A549 (cell line): Measurements from ENCODE around the gene TMEM183A. TPM values are rescaled to one million over a fixed set of nuclear protein-coding genes. Genes with fewer than 3 reads are reported as not detected.

Source experiments
- ATAC-seq, 2 experiments: fragments of 200-7000 bp in 1 of 2; fragments of >200 bp in 1 of 2; cut with Nextera tagmentation in 1 of 2; cut with Tn5 transposase in 1 of 2; 3 replicates each; pipeline versions ENCODE4 v1.8.0 to v1.9.1; 2018 to 2020; ENCODE audit warnings: mild to moderate bottlenecking in 1 of 2, moderate library complexity in 1 of 2
- CTCF ChIA-PET: fragments of 300-600 bp; sonication (Branson Sonifier 250); formaldehyde crosslinking; extraction: SDS; loops from one replicate; lab custom pipeline; 2021; ENCODE audit warnings: antibody characterized with exemption, inconsistent platforms; lab: Yijun Ruan, JAX
- POLR2A ChIA-PET: fragments of 350-600 bp; formaldehyde crosslinking; extraction: SDS; loops from one replicate; lab custom pipeline; 2021; ENCODE audit warnings: antibody characterized with exemption, inconsistent platforms; lab: Yijun Ruan, JAX
- DNase-seq, 2 experiments: peaks; one replicate each; pipeline versions ENCODE4 v3.0.0 to v3.0.0-alpha.2; 2011 to 2016; ENCODE audit warnings: low read depth in 1 of 2, low spot score in 1 of 2
- FAIRE-seq: peaks from 2 replicates; lab custom pipeline; 2011; peaks lifted over from hg19 to GRCh38; lab: Jason Lieb, UNC
- H3K27ac ChIP-seq, 2 experiments: fragments of >200 bp; sonication (Bioruptor Twin); formaldehyde crosslinking; 3 replicates each; pipeline ENCODE4 v1.5.1; 2016 to 2017
- H3K4me1 ChIP-seq: fragments of >200 bp; sonication (Bioruptor Twin); formaldehyde crosslinking; 3 replicates; pipeline ENCODE4 v1.6.1; 2016
- H3K4me2 ChIP-seq: fragments of >200 bp; sonication (Bioruptor Twin); formaldehyde crosslinking; 3 replicates; pipeline ENCODE4 v1.6.1; 2016
- H3K4me3 ChIP-seq: fragments of >200 bp; sonication (Bioruptor Twin); formaldehyde crosslinking; 3 replicates; pipeline ENCODE4 v1.5.1; 2016
- H3K9me3 ChIP-seq: fragments of >200 bp; sonication (Bioruptor Twin); formaldehyde crosslinking; 3 replicates; pipeline ENCODE4 v1.6.1; 2016
- ATOH8 ChIP-seq: fragments of 250-450 bp; sonication (Bioruptor Pico); IDR thresholded peaks from 2 replicates; pipeline ENCODE4 v1.5.0; 2020; ENCODE audit warnings: low read depth, mild to moderate bottlenecking, moderate library complexity
- BCL3 ChIP-seq: fragments of >200 bp; sonication (Bioruptor Twin); formaldehyde crosslinking; IDR thresholded peaks from 3 replicates; pipeline ENCODE4 v1.6.1; 2016
- CEBPB ChIP-seq, 2 experiments: fragments of >200 bp in 1 of 2; sonication (Bioruptor Twin) in 1 of 2; formaldehyde crosslinking in 1 of 2; IDR thresholded peaks; 2 replicates each; pipeline ENCODE4 v1.6.1; 2012 to 2016
- CHD4 ChIP-seq: fragments of 200-600 bp; sonication (generic); IDR thresholded peaks from 2 replicates; pipeline ENCODE4 v1.6.1; 2016; ENCODE audit warnings: antibody characterized with exemption, mild to moderate bottlenecking, borderline replicate concordance
- CTCF ChIP-seq: fragments of >200 bp; sonication (Bioruptor Twin); formaldehyde crosslinking; IDR thresholded peaks from 3 replicates; pipeline ENCODE4 v1.5.1; 2016
- E2F6 ChIP-seq: IDR thresholded peaks from 2 replicates; pipeline ENCODE4 v1.6.1; 2012; ENCODE audit warnings: low read depth, borderline replicate concordance
- EHF ChIP-seq: fragments of 250-450 bp; sonication (Bioruptor Pico); IDR thresholded peaks from 2 replicates; pipeline ENCODE4 v1.5.0; 2020; ENCODE audit warnings: mild to moderate bottlenecking
- EHMT2 ChIP-seq: fragments of 200-600 bp; sonication (generic); IDR thresholded peaks from 2 replicates; pipeline ENCODE4 v1.6.1; 2016; ENCODE audit warnings: antibody characterized with exemption, low read depth, mild to moderate bottlenecking, moderate library complexity
- EP300 ChIP-seq, 2 experiments: fragments of >200 bp; sonication (Bioruptor Twin); formaldehyde crosslinking; IDR thresholded peaks; 2 replicates in 1 of 2; 3 replicates in 1 of 2; pipeline ENCODE4 v1.6.1; 2016 to 2017
- FOSB ChIP-seq: fragments of 250-450 bp; sonication (Bioruptor Pico); IDR thresholded peaks from 2 replicates; pipeline ENCODE4 v1.5.0; 2020; ENCODE audit warnings: mild to moderate bottlenecking, moderate library complexity
- FOSL2 ChIP-seq, 2 experiments: fragments of 450-650 bp in 1 of 2; fragments of >200 bp in 1 of 2; sonication (Bioruptor Twin) in 1 of 2; formaldehyde crosslinking; IDR thresholded peaks; 2 replicates each; pipeline versions ENCODE4 v1.5.0 to v1.6.1; 2016 to 2020; ENCODE audit warnings: mild to moderate bottlenecking in 1 of 2, moderate library complexity in 1 of 2
- FOXS1 ChIP-seq: fragments of 250-450 bp; sonication (Bioruptor Pico); IDR thresholded peaks from 2 replicates; pipeline ENCODE4 v1.5.0; 2020; ENCODE audit warnings: mild to moderate bottlenecking, moderate library complexity
- HES2 ChIP-seq: fragments of >200 bp; sonication (Bioruptor Twin); formaldehyde crosslinking; IDR thresholded peaks from 2 replicates; pipeline ENCODE4 v1.6.1; 2016
- HMGXB4 ChIP-seq: fragments of 250-450 bp; sonication (Bioruptor Pico); IDR thresholded peaks from 2 replicates; pipeline ENCODE4 v1.5.0; 2021; ENCODE audit warnings: mild to moderate bottlenecking, moderate library complexity, borderline replicate concordance
- HOXB13 ChIP-seq: fragments of 250-450 bp; sonication (Bioruptor Pico); IDR thresholded peaks from 2 replicates; pipeline ENCODE4 v1.5.0; 2020; ENCODE audit warnings: low read depth, mild to moderate bottlenecking, moderate library complexity
- HOXB5 ChIP-seq: fragments of 250-450 bp; sonication (Bioruptor Pico); IDR thresholded peaks from 2 replicates; pipeline ENCODE4 v1.5.0; 2020; ENCODE audit warnings: mild to moderate bottlenecking, moderate library complexity
- KDM1A ChIP-seq: fragments of 200-600 bp; sonication (generic); IDR thresholded peaks from 2 replicates; pipeline ENCODE4 v1.6.1; 2016; ENCODE audit warnings: low read depth, mild to moderate bottlenecking
- MAZ ChIP-seq: fragments of 150-350 bp; IDR thresholded peaks from 2 replicates; pipeline ENCODE4 v1.6.1; 2014; ENCODE audit warnings: antibody characterized with exemption, low read depth, low read length, borderline replicate concordance
- PBX3 ChIP-seq: IDR thresholded peaks from 2 replicates; pipeline ENCODE4 v1.6.1; 2012
- PHF8 ChIP-seq: fragments of 200-600 bp; sonication (generic); IDR thresholded peaks from 2 replicates; pipeline ENCODE4 v1.6.1; 2016; ENCODE audit warnings: low read depth, mild to moderate bottlenecking, antibody characterized with exemption, moderate library complexity, borderline replicate concordance
- POLR2A ChIP-seq: IDR thresholded peaks from 2 replicates; pipeline ENCODE4 v1.6.1; 2012; ENCODE audit warnings: mild to moderate bottlenecking, low read length
- POLR2AphosphoS2 ChIP-seq: conservative IDR thresholded peaks from 2 replicates; pipeline ENCODE4 v1.6.1; 2012; ENCODE audit warnings: low read length, improper control_type of control experiment, inconsistent platforms
- RAD21 ChIP-seq, 2 experiments: fragments of >200 bp in 1 of 2; sonication (Bioruptor Twin) in 1 of 2; formaldehyde crosslinking in 1 of 2; IDR thresholded peaks in 1 of 2; conservative IDR thresholded peaks in 1 of 2; 2 replicates in 1 of 2; 3 replicates in 1 of 2; pipeline ENCODE4 v1.6.1; 2012 to 2018; ENCODE audit warnings: inconsistent platforms in 1 of 2
- RNF2 ChIP-seq: fragments of 200-600 bp; sonication (generic); IDR thresholded peaks from 2 replicates; pipeline ENCODE4 v1.6.1; 2016; ENCODE audit warnings: low read depth, mild to moderate bottlenecking, antibody characterized with exemption, moderate library complexity, borderline replicate concordance
- ZC3H11A ChIP-seq: fragments of 450-650 bp; IDR thresholded peaks from 2 replicates; pipeline ENCODE4 v1.6.1; 2014; ENCODE audit warnings: antibody characterized with exemption, mild to moderate bottlenecking
- ZNF302 ChIP-seq: fragments of 250-450 bp; sonication (Bioruptor Pico); IDR thresholded peaks from 2 replicates; pipeline ENCODE4 v1.9.0; 2021; ENCODE audit warnings: inconsistent platforms, mild to moderate bottlenecking, moderate library complexity
- ZSCAN20 ChIP-seq: fragments of 250-450 bp; sonication (Bioruptor Pico); IDR thresholded peaks from 2 replicates; pipeline ENCODE4 v1.8.0; 2022; ENCODE audit warnings: mild to moderate bottlenecking, moderate library complexity
- WGBS: methylation state at CpG from one replicate; pipeline ENCODE4 v1.1.6; 2017; ENCODE audit errors: missing lambda C conversion rate; 5-methylcytosine and 5-hydroxymethylcytosine counted together
- polyA plus RNA-seq, 4 experiments: library from polyadenylated mRNA; depleted of rRNA in 3 of 4; stranded (reverse); fragments of >200 nt; fragmentation: RNase III in 1 of 4; extraction: RNeasy Plus Mini Kit Qiagen cat#74134 plus additional on column Dnase treatment in 1 of 4; gene quantifications; 2 replicates in 3 of 4; 3 replicates in 1 of 4; pipeline ENCODE4 v1.2.3, GENCODE V29; 2011 to 2017

Gene TMEM183A
- polyA plus RNA-seq, 2 of the 4 experiments (the other 2 are of a cell fraction) = 48.4 to 114 TPM

GRCh38 chr1:203025686-203026030 is 18.5 kb downstream of the TMEM183A start:
- POLR2A ChIA-PET = interaction anchor here (0.8 to 0.9 kb wide), 2 partner anchors 19 to 242 kb away, joined by 3 read pairs; partner anchors contain the start of gene TMEM183A
- Histone ChIP-seq H3K27ac (peak overlapping the region; percentile 46 to 84; a peak in 5 of 6 replicates), H3K4me2 (peak overlapping the region; percentile 98), H3K9me3 (no peaks in the 10 kb centered on the region), H3K4me3 (peak overlapping the region; percentile 58), H3K4me1 (no peaks in the 10 kb centered on the region)
- FAIRE-seq = no peak
- no peak for DNase-seq
- TF ChIP-seq KDM1A (no peak), PBX3 (no peak), RAD21 (conservative IDR thresholded peaks at IDR 0.05 in 1 of 2, IDR thresholded peaks at IDR 0.05 in 1 of 2) (no peak), EP300 (IDR thresholded peaks at IDR 0.05) (no peak), BCL3 (no peak), ZNF302 (no peak), PHF8 (no peak), CTCF (no peak), POLR2AphosphoS2 (no peak), E2F6 (no peak), CHD4 (no peak), RNF2 (no peak), POLR2A (no peak), HES2 (no peak), ATOH8 (CRISPR knock-in tag) (no peak)
- ATAC-seq = no peak
- CTCF ChIA-PET = interaction anchor here (1.0 to 25.2 kb wide), 7 partner anchors 11 to 242 kb away, joined by 3 to 452 read pairs (median 4); no protein-coding TSS in a partner anchor

GRCh38 chr1:203026031-203026665 is 19.0 kb downstream of the TMEM183A start, which contains the start of gene PPFIA4:
PPFIA4 (plus strand) TSS chr1:203026491; CDS start chr1:203039009, 12,518 bp downstream.
- Histone ChIP-seq H3K9me3 (no peaks in the 10 kb centered on the region), H3K4me3 (peak within 1 kb of the TSS; percentile 58), H3K4me1 (no peaks in the 10 kb centered on the region), H3K4me2 (peak within 1 kb of the TSS; percentile 98), H3K27ac (peak within 1 kb of the TSS; percentile 59 to 84; a peak in 5 of 6 replicates)
- FAIRE-seq (no peak), DNase-seq (peak; percentile 72 to 87), ATAC-seq (peak; percentile 68 to 90)
- CTCF ChIA-PET = interaction anchor here (1.0 to 25.2 kb wide), 6 partner anchors 11 to 242 kb away, joined by 3 to 452 read pairs (median 20); no protein-coding TSS in a partner anchor
- POLR2A ChIA-PET = no interaction called here
- WGBS = 34% methylated on average over 13 of the region's 52 CpGs
- TF ChIP-seq HOXB13 (peak; percentile 84), KDM1A (no peak), FOSB (CRISPR knock-in tag) (peak; percentile 83; the same call in 1 of the 2 replicates), MAZ (no peak), FOXS1 (no peak), EHF (peak; percentile 69; the same call in 1 of the 2 replicates), HMGXB4 (no peak), FOSL2 (IDR thresholded peaks at IDR 0.05) (no peak), FOSL2 (CRISPR knock-in tag; IDR thresholded peaks at IDR 0.05) (no peak), ZSCAN20 (no peak), EHMT2 (0 out of 2 replicates have a peak, but pooled peaks have one; percentile 57), CEBPB (IDR thresholded peaks at IDR 0.05) (no peak), RAD21 (conservative IDR thresholded peaks at IDR 0.05 in 1 of 2, IDR thresholded peaks at IDR 0.05 in 1 of 2) (peak; percentile 12 to 24; a peak in 2 of 5 replicates), PBX3 (no peak), ZC3H11A (no peak), HOXB5 (CRISPR knock-in tag) (peak; percentile 81; the same call in 1 of the 2 replicates), POLR2A (peak; percentile 37)
